Measurements from ENCODE around the gene CUX1.

DNA sequence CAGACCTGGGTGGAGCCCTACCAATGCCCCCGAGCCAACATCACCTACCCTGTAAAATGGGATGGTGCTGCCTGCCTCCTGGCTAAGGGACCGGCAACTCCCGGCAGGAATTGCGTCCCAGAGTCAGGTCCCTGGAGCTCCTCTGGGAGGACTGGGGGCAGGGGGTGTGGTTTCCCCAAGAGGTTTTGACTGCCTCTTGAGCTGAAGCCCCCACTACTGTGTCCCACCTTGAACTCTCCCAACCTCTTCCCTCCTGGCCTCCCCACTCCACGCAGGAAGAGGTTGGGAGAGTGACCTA, 470.5 kb downstream of the CUX1 start:
- TF ChIP-seq, protein P1, sequence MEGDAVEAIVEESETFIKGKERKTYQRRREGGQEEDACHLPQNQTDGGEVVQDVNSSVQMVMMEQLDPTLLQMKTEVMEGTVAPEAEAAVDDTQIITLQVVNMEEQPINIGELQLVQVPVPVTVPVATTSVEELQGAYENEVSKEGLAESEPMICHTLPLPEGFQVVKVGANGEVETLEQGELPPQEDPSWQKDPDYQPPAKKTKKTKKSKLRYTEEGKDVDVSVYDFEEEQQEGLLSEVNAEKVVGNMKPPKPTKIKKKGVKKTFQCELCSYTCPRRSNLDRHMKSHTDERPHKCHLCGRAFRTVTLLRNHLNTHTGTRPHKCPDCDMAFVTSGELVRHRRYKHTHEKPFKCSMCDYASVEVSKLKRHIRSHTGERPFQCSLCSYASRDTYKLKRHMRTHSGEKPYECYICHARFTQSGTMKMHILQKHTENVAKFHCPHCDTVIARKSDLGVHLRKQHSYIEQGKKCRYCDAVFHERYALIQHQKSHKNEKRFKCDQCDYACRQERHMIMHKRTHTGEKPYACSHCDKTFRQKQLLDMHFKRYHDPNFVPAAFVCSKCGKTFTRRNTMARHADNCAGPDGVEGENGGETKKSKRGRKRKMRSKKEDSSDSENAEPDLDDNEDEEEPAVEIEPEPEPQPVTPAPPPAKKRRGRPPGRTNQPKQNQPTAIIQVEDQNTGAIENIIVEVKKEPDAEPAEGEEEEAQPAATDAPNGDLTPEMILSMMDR (IDR thresholded peaks at IDR 0.05), result no peak
- TF ChIP-seq POLR2A (IDR thresholded peaks at IDR 0.05), result no peak

Data from esophagus squamous epithelium (tissue), 4 donors.